Erythroblast (primary cell): ENCODE data around the gene DMD.

Source experiments
- GATA1 ChIP-seq: IDR thresholded peaks from 2 replicates; pipeline ENCODE4 v1.6.1; 2011; ENCODE audit warnings: low read depth, mild to moderate bottlenecking, control low read depth, low read length, moderate library complexity
- POLR2A ChIP-seq: IDR thresholded peaks from 2 replicates; pipeline ENCODE4 v1.6.1; 2011; ENCODE audit warnings: mild to moderate bottlenecking, low read length

DNA sequence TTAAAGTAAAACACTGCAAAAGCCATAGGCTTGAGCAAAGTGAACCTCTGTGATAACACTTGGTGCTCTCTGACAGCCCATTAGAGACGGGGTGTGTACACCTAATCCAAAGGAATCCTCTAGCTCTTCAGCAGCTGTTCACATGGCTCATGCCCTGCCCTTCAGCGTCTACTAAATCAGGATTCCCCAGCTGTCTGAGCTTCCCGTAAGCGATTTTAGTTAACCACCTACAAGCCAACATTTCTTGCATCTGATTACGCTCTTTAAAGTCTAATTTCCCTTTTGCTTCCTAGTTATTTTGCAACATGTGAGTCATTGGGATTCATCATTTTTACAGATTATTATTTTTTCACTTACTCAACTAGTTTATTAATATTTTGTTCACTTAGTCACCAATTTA, 6.5 kb downstream of the DMD start:
- TF ChIP-seq POLR2A (no peak), GATA1 (no peak)
